Mammary epithelial cell (primary cell): ENCODE data around the gene SNX1.
A peak's percentile ranks its signal among the peaks of the same experiment; 100 is the strongest.

ENCODE experiments used
- EZH2 ChIP-seq: IDR thresholded peaks from 2 replicates; pipeline ENCODE4 v1.6.1; 2012; ENCODE audit warnings: low read length, inconsistent platforms, borderline replicate concordance
- TF ChIP-seq, protein P1 (sequence below), 2 donors: IDR thresholded peaks in 1 of 2; conservative IDR thresholded peaks in 1 of 2; 2 replicates each; pipeline ENCODE4 v1.5.1; 2011 to 2012; ENCODE audit warnings: inconsistent platforms in 2 of 2, low read length in 2 of 2, mild to moderate bottlenecking in 2 of 2, control low read depth in 1 of 2, low read depth in 1 of 2; ENCODE audit not compliant: insufficient read depth in 1 of 2; ENCODE audit errors: extremely low read depth in 1 of 2

DNA sequence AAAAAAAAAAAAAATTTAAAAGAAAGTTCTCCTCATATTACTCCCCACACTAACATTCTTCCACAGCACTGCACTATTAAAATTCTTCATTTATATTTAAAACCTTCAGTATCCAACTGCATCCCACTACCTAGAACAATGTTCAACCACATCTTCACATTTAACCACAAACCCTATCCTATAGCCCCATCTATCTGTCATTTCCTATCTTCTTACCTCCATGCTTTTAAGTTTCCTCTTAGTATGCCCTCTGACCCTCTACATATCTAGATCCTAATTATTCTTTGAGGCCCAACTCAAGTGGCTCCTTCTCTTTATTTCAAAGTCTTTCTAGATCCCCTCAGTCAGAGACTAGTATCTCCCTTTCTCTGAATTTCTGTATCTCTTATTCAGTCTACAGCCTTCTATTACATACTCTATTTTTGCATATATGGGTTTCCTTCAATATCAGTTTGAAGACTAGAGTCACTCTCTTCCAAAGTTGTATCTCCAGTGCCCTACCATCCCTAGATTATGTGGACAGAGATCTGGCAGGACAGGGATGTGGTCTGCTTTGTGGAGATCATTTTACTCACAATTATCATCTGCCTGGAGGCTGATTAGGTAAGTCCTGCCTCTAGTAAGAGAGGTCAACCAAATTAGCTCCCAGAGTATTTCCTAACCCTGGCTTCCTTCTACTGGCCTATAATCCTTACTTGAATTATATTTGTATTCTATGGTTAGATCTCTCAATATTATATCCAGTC is 3.5 kb upstream of the SNX1 start:
- TF ChIP-seq, protein P1, sequence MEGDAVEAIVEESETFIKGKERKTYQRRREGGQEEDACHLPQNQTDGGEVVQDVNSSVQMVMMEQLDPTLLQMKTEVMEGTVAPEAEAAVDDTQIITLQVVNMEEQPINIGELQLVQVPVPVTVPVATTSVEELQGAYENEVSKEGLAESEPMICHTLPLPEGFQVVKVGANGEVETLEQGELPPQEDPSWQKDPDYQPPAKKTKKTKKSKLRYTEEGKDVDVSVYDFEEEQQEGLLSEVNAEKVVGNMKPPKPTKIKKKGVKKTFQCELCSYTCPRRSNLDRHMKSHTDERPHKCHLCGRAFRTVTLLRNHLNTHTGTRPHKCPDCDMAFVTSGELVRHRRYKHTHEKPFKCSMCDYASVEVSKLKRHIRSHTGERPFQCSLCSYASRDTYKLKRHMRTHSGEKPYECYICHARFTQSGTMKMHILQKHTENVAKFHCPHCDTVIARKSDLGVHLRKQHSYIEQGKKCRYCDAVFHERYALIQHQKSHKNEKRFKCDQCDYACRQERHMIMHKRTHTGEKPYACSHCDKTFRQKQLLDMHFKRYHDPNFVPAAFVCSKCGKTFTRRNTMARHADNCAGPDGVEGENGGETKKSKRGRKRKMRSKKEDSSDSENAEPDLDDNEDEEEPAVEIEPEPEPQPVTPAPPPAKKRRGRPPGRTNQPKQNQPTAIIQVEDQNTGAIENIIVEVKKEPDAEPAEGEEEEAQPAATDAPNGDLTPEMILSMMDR (conservative IDR thresholded peaks at IDR 0.05 in 1 of 2, IDR thresholded peaks at IDR 0.05 in 1 of 2; ENCODE audit: extremely low read depth in 1 of 2, insufficient read depth in 1 of 2, low read depth in 1 of 2, low read length in 2 of 2): peak in 1 of 2 donors; percentile 6
- TF ChIP-seq EZH2: no peak
